Right atrium auricular region (tissue), 2 donors: Measurements from ENCODE around the gene GUK1. TPM values are rescaled to one million over a fixed set of nuclear protein-coding genes. Genes with fewer than 3 reads are reported as not detected.
A peak's percentile ranks its signal among the peaks of the same experiment; 100 is the strongest.

ENCODE experiments used
- DNase-seq: peaks from one replicate; pipeline ENCODE4 v3.0.0-alpha.2; 2019; ENCODE audit warnings: low spot score
- H3K27ac ChIP-seq, 2 donors: fragments of 200-600 bp; sonication (generic); 1 replicate in 1 of 2; 2 replicates in 1 of 2; pipeline ENCODE4 v1.5.1; 2016 to 2019
- H3K27me3 ChIP-seq, 2 donors: fragments of 200-600 bp; sonication (generic); one replicate each; pipeline versions ENCODE4 v1.5.1 to v1.6.0; 2017 to 2019
- H3K36me3 ChIP-seq: fragments of 200-600 bp; sonication (generic); one replicate; pipeline ENCODE4 v1.5.1; 2016
- H3K4me1 ChIP-seq, 2 donors: fragments of 200-600 bp; sonication (generic); one replicate each; pipeline versions ENCODE4 v1.5.1 to v1.6.0; 2017 to 2019
- H3K4me3 ChIP-seq, 2 donors: fragments of 200-600 bp; sonication (generic); 1 replicate in 1 of 2; 2 replicates in 1 of 2; pipeline ENCODE4 v1.5.1; 2017 to 2019; ENCODE audit warnings: mild to moderate bottlenecking in 1 of 2, moderate library complexity in 1 of 2
- H3K9me3 ChIP-seq, 2 donors: fragments of 200-600 bp; sonication (generic); one replicate each; pipeline ENCODE4 v1.5.1; 2019
- total RNA-seq, 2 donors: library from RNA; depleted of rRNA; stranded (reverse); fragments of >200 nt; gene quantifications; one replicate each; pipeline ENCODE4 v1.1.0, GENCODE V29; 2016
- TF ChIP-seq, protein P1 (sequence below), 2 donors: fragments of 200-600 bp; sonication (generic); IDR thresholded peaks; one replicate each; pipeline ENCODE4 v1.5.1; 2019; ENCODE audit warnings: antibody characterized with exemption in 2 of 2

The GUK1 gene
- total RNA-seq, 2 donors from 2014 or later = 179 to 277 TPM

DNA sequence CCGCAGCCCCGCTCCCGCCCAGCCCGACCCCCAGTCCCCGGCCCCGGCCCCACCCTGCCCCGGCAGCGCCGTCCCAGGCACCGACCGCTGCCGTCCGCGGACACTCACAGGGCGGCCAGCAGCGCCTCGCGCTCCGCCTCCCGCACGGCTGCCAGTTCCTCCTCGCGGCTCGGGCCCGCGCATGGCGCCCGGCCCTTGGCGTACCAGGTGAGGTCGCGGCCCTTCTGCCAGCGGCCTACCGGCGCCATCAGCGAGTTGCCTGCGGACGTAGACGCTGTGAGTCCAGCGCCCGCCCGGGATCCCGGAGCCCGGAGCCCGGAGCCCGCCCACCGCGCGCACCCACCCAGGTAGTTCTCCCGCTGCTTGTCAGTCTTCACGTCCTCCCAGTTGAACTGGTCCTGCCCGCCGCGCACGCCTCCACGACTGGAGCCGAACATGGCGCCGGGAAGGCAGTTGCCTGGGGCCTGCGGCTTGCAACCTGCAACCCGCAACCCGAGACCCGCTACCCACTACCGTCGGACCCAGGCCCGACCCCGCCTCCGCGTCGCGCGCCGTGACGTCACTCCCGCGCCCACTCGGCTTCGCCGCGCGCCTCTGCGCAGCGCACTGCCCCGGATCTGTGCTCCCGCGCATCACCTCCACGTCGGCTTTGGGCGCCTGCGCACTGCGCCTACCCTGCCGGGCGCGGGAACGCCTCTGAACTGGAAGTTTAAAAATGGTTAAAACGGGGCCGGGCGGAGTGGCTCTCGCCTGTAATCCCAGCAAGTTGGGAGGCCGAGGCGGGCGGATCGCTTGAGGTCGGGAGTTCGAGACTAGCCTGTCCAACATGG lies 37.1 kb upstream of the GUK1 start, which contains the start of gene C1orf35:
C1orf35 (minus strand) TSS at position 535 of the 830 bp plus-strand sequence; CDS start at position 437, 98 bp downstream.
- TF ChIP-seq, protein P1, sequence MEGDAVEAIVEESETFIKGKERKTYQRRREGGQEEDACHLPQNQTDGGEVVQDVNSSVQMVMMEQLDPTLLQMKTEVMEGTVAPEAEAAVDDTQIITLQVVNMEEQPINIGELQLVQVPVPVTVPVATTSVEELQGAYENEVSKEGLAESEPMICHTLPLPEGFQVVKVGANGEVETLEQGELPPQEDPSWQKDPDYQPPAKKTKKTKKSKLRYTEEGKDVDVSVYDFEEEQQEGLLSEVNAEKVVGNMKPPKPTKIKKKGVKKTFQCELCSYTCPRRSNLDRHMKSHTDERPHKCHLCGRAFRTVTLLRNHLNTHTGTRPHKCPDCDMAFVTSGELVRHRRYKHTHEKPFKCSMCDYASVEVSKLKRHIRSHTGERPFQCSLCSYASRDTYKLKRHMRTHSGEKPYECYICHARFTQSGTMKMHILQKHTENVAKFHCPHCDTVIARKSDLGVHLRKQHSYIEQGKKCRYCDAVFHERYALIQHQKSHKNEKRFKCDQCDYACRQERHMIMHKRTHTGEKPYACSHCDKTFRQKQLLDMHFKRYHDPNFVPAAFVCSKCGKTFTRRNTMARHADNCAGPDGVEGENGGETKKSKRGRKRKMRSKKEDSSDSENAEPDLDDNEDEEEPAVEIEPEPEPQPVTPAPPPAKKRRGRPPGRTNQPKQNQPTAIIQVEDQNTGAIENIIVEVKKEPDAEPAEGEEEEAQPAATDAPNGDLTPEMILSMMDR (IDR thresholded peaks at IDR 0.05) = no peak
- H3K27ac ChIP-seq = peak within 1 kb of the TSS; percentile 89 to 91
- H3K27me3 ChIP-seq = no peaks in the 10 kb centered on the region
- no peaks in the 10 kb centered on the region for H3K9me3 ChIP-seq
- DNase-seq = peak; percentile 94
- peak within 1 kb of the TSS; percentile 61 to 93 for H3K4me3 ChIP-seq
- peaks cover 43% of the 10 kb centered on the region for H3K36me3 ChIP-seq
- peaks cover 0 to 41% of the 10 kb centered on the region in 2 donors for H3K4me1 ChIP-seq

DNA sequence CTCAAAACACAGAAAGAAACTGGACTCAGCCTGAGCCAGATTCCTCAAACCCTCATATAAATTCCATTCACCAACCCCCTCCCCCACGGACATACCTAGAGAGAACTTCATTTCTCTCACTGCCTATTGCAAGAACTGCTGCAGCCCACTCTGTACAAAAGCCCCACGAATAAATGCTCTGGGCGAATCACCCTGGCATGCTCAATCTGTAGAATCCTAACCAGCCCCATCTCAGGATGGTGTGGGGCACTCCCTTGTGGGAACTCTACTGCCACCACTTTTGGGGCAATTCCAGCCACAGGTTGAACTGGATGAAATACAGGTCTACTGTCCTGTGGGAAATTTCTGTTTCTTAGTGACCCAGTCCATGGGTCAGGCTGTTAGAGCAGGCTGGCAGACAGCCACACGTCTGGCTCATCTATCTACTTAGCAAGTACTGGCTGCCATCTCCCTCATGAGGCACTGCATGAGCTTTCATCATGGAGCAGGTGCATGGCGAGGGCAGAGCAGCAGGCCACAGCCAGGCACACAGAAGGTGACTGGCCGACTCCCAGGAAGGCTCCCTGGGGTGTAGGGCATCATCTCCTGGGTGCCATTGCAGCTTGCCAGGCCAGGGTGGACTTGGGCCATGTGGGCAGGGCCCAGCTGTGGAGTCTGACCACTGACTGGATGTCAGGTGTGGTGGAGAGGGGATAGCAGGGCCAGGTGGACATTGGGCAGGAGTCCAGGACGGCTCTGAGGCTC lies 35.4 kb upstream of the GUK1 start:
- H3K4me3 ChIP-seq = no peak overlapping the region
- TF ChIP-seq, protein P1 (IDR thresholded peaks at IDR 0.05) = no peak
- H3K9me3 ChIP-seq = no peaks in the 10 kb centered on the region
- peaks cover 0 to 48% of the 10 kb centered on the region in 2 donors for H3K4me1 ChIP-seq
- peak overlapping the region in 1 of 2 donors; percentile 3 for H3K27ac ChIP-seq
- no peaks in the 10 kb centered on the region for H3K27me3 ChIP-seq
- no peak for DNase-seq
- peaks cover 26% of the 10 kb centered on the region for H3K36me3 ChIP-seq

DNA sequence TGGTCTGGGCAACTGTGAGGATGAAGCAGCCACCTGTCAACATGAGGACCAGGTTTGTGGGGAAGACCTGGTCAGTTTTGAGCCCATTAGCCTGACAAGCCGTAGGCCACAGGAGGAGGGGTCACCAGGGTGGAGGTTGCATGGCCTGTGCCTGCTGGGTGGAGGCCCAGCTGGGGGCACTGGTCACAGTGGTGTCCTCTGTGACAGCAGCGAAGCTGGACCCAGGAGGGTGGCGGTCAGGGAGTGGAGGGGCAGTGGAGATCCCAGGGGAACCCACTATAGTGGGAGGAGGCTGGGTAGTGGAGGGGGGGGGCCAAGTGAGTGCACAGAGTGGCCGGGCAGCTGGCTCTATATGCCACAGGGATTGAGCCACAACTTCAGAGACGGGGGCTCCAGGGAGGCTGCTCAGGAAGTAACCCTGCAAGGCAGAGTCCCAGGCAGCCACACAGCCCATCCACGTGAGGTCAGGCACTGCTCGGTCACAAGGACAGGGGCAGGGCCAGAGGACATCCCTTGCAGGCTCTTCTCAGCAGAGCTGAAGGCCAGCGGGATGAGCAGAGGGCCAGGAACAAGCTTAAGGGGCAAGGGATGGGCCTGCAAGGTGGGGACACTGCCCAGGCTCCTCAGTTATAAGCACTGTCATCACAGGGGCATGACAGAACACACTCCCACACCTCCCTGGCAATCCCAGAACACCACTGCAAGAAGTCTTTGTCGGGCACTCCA lies 34.6 kb upstream of the GUK1 start:
- TF ChIP-seq, protein P1 (IDR thresholded peaks at IDR 0.05) = no peak
- Histone ChIP-seq H3K4me1 (peaks cover 0 to 56% of the 10 kb centered on the region in 2 donors), H3K27ac (no peak overlapping the region), H3K27me3 (no peaks in the 10 kb centered on the region), H3K36me3 (peaks cover 20% of the 10 kb centered on the region), H3K9me3 (no peaks in the 10 kb centered on the region), H3K4me3 (no peak overlapping the region)
- DNase-seq = no peak

DNA sequence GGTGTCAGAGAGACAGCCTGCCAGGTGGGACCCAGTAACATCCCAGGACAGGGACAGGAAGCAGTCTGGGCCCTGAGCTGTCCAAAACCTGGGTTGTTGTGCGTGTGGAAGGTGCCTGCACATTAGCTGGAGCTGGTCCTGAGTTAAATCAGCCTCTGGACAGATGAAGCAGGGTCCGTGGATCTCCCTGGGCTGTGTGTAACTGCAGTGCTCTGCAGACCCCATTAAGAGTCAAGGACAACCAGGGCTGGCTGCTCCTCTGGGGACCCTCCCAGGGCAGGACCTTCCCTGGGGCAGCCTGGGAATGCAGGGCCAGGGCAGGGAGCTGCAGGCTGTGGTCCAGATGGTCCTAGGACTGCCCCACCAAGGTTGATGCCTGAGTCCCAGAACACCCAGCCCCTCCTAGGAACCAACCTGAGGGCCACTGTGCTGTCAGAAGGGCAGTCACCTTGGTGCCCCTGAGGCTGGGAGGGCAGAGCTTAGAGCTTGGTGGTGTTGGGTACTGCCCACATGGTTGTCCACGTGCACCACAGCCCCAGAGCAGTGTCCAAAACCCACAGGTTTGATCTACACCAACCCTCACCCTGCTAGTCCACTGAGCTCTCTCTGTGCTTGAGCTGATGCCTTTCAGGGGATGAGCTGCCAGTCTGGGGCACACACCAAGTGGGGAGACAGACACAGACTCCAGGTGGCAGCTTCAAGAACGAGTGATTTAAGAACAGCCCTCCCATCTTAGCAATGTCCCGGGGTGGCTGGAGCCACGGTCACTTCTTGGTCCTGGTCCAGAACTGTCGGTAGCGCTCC lies 33.9 kb upstream of the GUK1 start:
- Histone ChIP-seq H3K9me3 (no peaks in the 10 kb centered on the region), H3K4me3 (no peak overlapping the region), H3K27me3 (no peaks in the 10 kb centered on the region), H3K36me3 (peaks cover 15% of the 10 kb centered on the region), H3K4me1 (peaks cover 0 to 52% of the 10 kb centered on the region in 2 donors), H3K27ac (no peak overlapping the region)
- no peak for DNase-seq
- TF ChIP-seq, protein P1 (IDR thresholded peaks at IDR 0.05) = no peak

- Histone ChIP-seq H3K4me1 (peaks cover 0 to 46% of the 10 kb centered on the region in 2 donors), H3K36me3 (peaks cover 14% of the 10 kb centered on the region), H3K9me3 (no peaks in the 10 kb centered on the region), H3K4me3 (no peak overlapping the region), H3K27me3 (no peaks in the 10 kb centered on the region), H3K27ac (no peak overlapping the region)
- TF ChIP-seq, protein P1 (IDR thresholded peaks at IDR 0.05) = no peak
- no peak for DNase-seq
Measured at GRCh38 chr1:228106800-228107054, 33.4 kb upstream of the GUK1 start.
